Bronchial epithelial cell (primary cell): ENCODE measurements around the gene PHC2. TPM values are rescaled to one million over a fixed set of nuclear protein-coding genes. Genes with fewer than 3 reads are reported as not detected.

Source experiments
- DNase-seq: peaks from one replicate; pipeline ENCODE4 v3.0.0-alpha.2; 2010; ENCODE audit warnings: low read depth
- FAIRE-seq: peaks from 2 replicates; lab custom pipeline; 2011; peaks lifted over from hg19 to GRCh38; lab: Jason Lieb, UNC
- H3K27me3 ChIP-seq: 2 replicates; pipeline ENCODE4 v1.5.1; 2011; ENCODE audit warnings: low read length; ENCODE audit not compliant: control insufficient read depth, insufficient read depth
- H3K36me3 ChIP-seq: 2 replicates; pipeline ENCODE4 v1.5.1; 2011; ENCODE audit warnings: low read length; ENCODE audit not compliant: control insufficient read depth, insufficient read depth
- H3K4me3 ChIP-seq: 2 replicates; pipeline ENCODE4 v1.5.1; 2011; ENCODE audit warnings: mild to moderate bottlenecking, low read depth, low read length, control low read depth
- CTCF ChIP-seq: IDR thresholded peaks from 2 replicates; pipeline ENCODE4 v1.5.1; 2011; ENCODE audit warnings: mild to moderate bottlenecking, moderate library complexity, low read length, control low read depth, inconsistent platforms; ENCODE audit not compliant: insufficient read depth, severe bottlenecking
- total RNA-seq: library from RNA; depleted of rRNA; stranded (reverse); fragments of >200 nt; gene quantifications from 2 replicates; pipeline ENCODE4 v1.2.1, GENCODE V29; 2014

PHC2 gene
- total RNA-seq, 1 donor from 2014 or later, result 32.1 TPM

DNA sequence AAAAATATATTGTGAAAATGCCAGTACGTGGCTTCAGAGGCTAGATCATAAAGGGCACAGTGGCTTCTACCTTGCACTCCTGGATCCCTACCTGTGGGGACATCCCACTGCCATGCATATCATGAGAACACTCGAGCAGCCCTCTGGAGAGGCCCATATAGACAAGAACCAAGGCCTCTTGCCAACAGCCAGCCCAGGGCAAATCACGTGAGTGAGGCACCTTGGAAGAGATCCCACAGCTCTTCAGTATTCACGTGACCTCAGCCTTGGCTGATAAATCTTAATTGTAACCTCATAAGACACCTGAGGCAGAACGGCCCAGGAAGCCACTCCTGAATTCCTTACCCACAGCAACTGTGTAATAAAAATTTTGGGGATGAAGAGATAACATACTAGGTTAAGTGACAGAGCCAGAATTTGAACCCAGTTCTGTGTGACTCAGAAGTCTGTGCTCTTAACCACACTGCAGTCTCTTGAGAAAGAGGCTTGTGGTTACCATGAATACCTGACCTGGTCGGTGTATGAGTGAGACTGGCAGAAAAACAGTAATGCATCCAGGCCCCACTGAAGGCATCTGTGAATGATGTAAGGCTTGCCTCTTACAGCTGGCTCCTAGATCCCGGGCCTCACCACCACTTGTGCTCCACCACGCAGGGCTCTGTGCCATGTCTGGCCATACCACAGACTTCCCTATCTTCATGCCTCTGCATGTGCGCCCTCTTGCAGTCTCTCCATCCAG, 103.1 kb downstream of the PHC2 start:
- no peaks in the 10 kb centered on the region for H3K27me3 ChIP-seq
- no peak overlapping the region for H3K4me3 ChIP-seq
- H3K36me3 ChIP-seq, result peaks cover 63% of the 10 kb centered on the region
- no peak for TF ChIP-seq CTCF
- DNase-seq, result peak; percentile 90
- FAIRE-seq, result peak; percentile 73

DNA sequence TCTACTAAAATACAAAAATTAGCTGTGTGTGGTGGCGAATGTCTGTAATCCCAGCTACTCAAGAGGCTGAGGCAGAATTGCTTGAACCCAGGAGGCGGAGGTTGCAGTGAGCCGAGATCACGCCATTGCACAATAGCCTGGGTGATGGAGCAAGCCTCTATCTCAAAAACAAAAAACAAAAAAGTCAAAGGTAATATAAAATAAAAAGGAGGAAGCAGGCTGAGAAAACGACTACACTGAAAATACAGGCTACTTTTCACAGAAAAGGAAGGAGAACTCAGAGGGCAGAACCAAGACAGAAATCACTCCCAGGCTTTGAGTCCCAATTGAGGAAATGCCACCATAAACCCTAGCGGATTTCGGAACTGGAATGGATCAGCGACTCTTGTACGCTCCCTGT, 104.1 kb downstream of the PHC2 start:
- TF ChIP-seq CTCF, result no peak
- FAIRE-seq (no peak), DNase-seq (no peak)
- H3K27me3 ChIP-seq, result no peaks in the 10 kb centered on the region
- H3K36me3 ChIP-seq, result peaks cover 55% of the 10 kb centered on the region
- H3K4me3 ChIP-seq, result no peak overlapping the region

DNA sequence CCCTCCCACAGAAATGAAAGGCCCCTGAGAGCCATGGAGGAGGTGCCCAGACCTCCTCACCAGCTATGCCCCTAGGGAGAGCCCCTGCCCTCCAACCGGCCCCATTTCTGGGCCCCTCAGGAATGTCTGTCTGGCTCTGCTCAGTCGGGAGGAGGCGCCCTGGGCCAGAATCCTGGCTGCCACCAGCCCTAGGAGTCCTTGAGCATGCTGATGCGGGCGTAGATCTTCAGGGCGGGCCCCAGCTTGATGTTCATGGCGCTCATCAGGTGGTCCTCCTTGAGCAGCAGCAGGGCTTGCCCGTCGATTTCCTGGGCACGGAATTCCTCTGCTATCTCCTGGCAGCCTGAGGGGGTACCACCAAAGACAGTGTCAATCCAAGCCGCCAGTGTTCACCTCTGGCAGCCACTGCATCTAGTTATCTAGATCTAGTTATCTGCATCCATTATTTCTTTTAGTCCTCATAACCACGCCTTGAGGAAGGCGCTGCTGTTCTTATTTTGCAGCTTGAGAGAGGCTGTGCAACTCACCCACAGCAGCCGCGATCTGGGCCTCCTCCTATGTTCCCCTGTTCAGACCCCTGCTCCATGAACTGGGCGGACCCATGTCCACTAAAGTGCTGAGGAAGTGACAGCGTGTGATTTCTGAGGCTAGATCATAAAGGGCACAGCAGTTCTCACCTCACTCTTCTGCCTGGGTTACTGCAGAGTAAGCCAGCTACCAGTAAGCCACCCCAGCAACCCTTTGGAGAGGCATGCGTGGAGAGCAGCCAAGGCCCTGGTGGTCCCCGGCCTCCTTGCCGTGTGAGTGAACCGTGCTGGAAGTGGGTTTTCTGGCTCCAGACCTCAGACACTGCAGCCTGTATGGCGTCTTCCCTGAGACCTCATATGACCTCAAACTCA, 106.0 kb downstream of the PHC2 start:
- DNase-seq (no peak), FAIRE-seq (no peak)
- peaks cover 43% of the 10 kb centered on the region for H3K36me3 ChIP-seq

GRCh38 chr1:33323663-33324477, 107.0 kb downstream of the PHC2 start:
- Histone ChIP-seq H3K36me3 (peaks cover 35% of the 10 kb centered on the region), H3K4me3 (no peak overlapping the region), H3K27me3 (no peaks in the 10 kb centered on the region)
- TF ChIP-seq CTCF, result no peak
- no peak for FAIRE-seq
- no peak for DNase-seq

More for the DNA sequence above, 106.0 kb downstream of the PHC2 start:
- no peak overlapping the region for H3K4me3 ChIP-seq
- TF ChIP-seq CTCF, result no peak
- H3K27me3 ChIP-seq, result no peaks in the 10 kb centered on the region

DNA sequence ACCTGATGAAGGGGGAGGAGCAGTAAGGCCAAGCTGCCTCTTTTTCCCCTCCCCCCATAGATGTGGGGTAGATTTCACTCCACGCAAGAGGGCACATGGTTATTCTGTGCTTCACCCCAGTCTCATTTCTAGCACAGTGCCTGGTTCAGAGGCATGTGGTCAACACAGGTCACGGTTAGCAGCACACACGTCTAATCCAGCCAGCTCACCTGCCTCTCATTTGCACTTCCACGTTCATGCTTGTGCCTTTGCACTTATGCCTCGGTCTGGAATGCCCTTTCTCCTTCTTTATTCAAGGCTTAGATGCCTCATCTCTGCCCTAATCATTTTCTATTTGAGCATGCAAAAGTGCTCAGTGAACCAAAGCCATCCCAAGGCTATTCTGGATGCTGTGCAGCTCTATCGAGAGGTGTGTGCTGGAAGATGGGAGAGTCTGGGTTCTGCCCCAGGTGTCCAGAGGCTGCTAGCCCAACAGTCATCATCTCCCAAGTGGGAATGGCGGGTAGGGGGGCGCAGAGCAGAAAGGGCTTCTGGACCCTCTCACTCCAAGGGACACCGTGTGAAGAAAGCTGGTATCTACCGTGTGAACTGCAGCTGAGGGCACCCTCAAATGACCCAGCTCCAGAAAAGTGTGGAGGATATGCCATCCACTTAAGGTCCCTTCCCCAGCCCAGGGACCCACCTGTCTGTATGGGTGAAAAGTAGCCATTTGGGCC, 107.9 kb downstream of the PHC2 start:
- no peaks in the 10 kb centered on the region for H3K27me3 ChIP-seq
- peak; percentile 52 for FAIRE-seq
- peaks cover 32% of the 10 kb centered on the region for H3K36me3 ChIP-seq
- no peak for DNase-seq
- TF ChIP-seq CTCF, result no peak
- no peak overlapping the region for H3K4me3 ChIP-seq
